OCI-LY1 (cell line): Measurements from ENCODE around the gene YTHDF2.

Source experiments
- H2AFZ ChIP-seq: fragments of 200-600 bp; sonication (generic), shearing (Covaris generic); 2 replicates; pipeline ENCODE4 v1.6.0; 2014; ENCODE audit warnings: antibody characterized with exemption, mild to moderate bottlenecking, low read length
- H3F3A ChIP-seq: fragments of 200-600 bp; sonication (generic), shearing (Covaris generic); 2 replicates; pipeline ENCODE4 v1.6.0; 2014; ENCODE audit warnings: mild to moderate bottlenecking, antibody characterized with exemption, low read length, moderate library complexity; ENCODE audit not compliant: insufficient read depth
- H3K27ac ChIP-seq: fragments of 200-600 bp; sonication (generic); 2 replicates; pipeline ENCODE4 v1.5.1; 2014; ENCODE audit warnings: low read length, mixed run types, mild to moderate bottlenecking, low read depth; ENCODE audit not compliant: poor library complexity, severe bottlenecking
- H3K27me3 ChIP-seq: fragments of 200-600 bp; sonication (generic); 2 replicates; pipeline ENCODE4 v1.6.0; 2014; ENCODE audit warnings: antibody characterized with exemption, mild to moderate bottlenecking, low read length, moderate library complexity; ENCODE audit not compliant: insufficient read depth
- H3K36me3 ChIP-seq: fragments of 200-600 bp; sonication (generic); 2 replicates; pipeline ENCODE4 v1.6.1; 2014; ENCODE audit warnings: mild to moderate bottlenecking, antibody characterized with exemption, low read length, moderate library complexity, mixed read lengths; ENCODE audit not compliant: insufficient read depth
- H3K4me1 ChIP-seq: fragments of 200-600 bp; sonication (generic); 2 replicates; pipeline ENCODE4 v1.5.1; 2014; ENCODE audit warnings: mild to moderate bottlenecking, low read length, moderate library complexity; ENCODE audit not compliant: insufficient read depth, severe bottlenecking
- H3K4me2 ChIP-seq: fragments of 200-600 bp; sonication (generic), shearing (Covaris generic); 2 replicates; pipeline ENCODE4 v1.6.1; 2014; ENCODE audit warnings: low read length
- H3K4me3 ChIP-seq: fragments of 200-600 bp; sonication (generic); 2 replicates; pipeline ENCODE4 v1.5.1; 2014; ENCODE audit warnings: low read length, low read depth, mild to moderate bottlenecking, mixed read lengths; ENCODE audit not compliant: poor library complexity, severe bottlenecking
- H3K79me2 ChIP-seq: fragments of 200-600 bp; shearing (Covaris generic); 2 replicates; pipeline ENCODE4 v1.6.1; 2016; ENCODE audit warnings: mixed run types, low read length, mixed read lengths; ENCODE audit not compliant: insufficient read depth
- H3K9ac ChIP-seq: fragments of 200-600 bp; sonication (generic), shearing (Covaris generic); 2 replicates; pipeline ENCODE4 v1.6.1; 2014; ENCODE audit warnings: mild to moderate bottlenecking, low read length, mixed read lengths
- H3K9me2 ChIP-seq: fragments of 200-600 bp; sonication (generic), shearing (Covaris generic); 2 replicates; pipeline ENCODE4 v1.6.1; 2014; ENCODE audit warnings: low read depth, mild to moderate bottlenecking, low read length, mixed read lengths
- H3K9me3 ChIP-seq: fragments of 200-600 bp; shearing (Covaris generic); 2 replicates; pipeline ENCODE4 v1.6.1; 2014; ENCODE audit warnings: low read length, mixed read lengths
- H4K20me1 ChIP-seq: fragments of 200-600 bp; sonication (generic), shearing (Covaris generic); 2 replicates; pipeline ENCODE4 v1.6.0; 2016; ENCODE audit warnings: mild to moderate bottlenecking, low read length; ENCODE audit not compliant: insufficient read depth
- EZH2 ChIP-seq: fragments of 200-600 bp; sonication (generic), shearing (Covaris generic); IDR thresholded peaks from 2 replicates; pipeline ENCODE4 v1.8.0; 2017; ENCODE audit warnings: borderline replicate concordance, mixed run types, mild to moderate bottlenecking, antibody characterized with exemption, low read length, moderate library complexity, mixed read lengths
- TF ChIP-seq, protein P1 (sequence below): fragments of 200-600 bp; sonication (generic), shearing (Covaris generic); IDR thresholded peaks from 2 replicates; pipeline ENCODE4 v1.5.1; 2017; ENCODE audit warnings: mild to moderate bottlenecking, antibody characterized with exemption, low read length, moderate library complexity, mixed read lengths

YTHDF2 gene

DNA sequence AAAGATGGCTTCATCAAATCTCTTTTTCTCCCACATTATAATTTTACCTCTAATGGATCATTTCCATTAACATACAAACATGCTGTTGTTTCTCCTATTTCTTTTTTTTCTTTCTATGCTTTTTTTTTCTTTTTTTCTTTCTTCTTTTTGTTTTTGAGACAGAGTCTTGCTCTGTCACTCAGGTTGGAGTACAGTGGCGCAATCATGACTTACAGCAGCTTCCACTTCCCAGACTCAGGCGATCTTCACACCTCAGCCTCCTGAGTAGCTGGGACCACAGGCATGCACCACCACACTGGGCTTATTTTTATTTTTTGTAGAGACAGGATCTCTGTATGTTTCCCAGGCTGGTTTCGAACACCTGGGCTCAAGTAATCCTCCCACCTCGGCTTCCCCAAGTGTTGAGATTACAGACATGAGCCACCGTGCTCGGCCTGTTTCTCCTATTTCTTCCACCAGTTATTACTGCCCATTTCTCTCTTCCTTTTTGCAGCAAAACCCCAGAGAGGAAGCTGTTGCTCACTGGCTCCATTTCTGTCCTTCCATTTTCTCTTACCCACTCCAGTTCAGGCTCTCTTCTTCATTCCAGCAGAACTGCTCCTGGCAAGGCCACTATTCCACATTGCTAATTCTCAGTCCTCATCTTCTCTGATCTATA, 43.1 kb downstream of the YTHDF2 start:
- no peaks in the 10 kb centered on the region for H3K4me1 ChIP-seq
- no peaks in the 10 kb centered on the region for H4K20me1 ChIP-seq
- H3K9me3 ChIP-seq = no peaks in the 10 kb centered on the region
- no peak overlapping the region for H3K27ac ChIP-seq
- H3K4me3 ChIP-seq = no peak overlapping the region
- TF ChIP-seq, protein P1, sequence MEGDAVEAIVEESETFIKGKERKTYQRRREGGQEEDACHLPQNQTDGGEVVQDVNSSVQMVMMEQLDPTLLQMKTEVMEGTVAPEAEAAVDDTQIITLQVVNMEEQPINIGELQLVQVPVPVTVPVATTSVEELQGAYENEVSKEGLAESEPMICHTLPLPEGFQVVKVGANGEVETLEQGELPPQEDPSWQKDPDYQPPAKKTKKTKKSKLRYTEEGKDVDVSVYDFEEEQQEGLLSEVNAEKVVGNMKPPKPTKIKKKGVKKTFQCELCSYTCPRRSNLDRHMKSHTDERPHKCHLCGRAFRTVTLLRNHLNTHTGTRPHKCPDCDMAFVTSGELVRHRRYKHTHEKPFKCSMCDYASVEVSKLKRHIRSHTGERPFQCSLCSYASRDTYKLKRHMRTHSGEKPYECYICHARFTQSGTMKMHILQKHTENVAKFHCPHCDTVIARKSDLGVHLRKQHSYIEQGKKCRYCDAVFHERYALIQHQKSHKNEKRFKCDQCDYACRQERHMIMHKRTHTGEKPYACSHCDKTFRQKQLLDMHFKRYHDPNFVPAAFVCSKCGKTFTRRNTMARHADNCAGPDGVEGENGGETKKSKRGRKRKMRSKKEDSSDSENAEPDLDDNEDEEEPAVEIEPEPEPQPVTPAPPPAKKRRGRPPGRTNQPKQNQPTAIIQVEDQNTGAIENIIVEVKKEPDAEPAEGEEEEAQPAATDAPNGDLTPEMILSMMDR = no peak
- TF ChIP-seq EZH2 = no peak
- no peaks in the 10 kb centered on the region for H3K9me2 ChIP-seq
- H2AFZ ChIP-seq = no peak overlapping the region
- H3F3A ChIP-seq = no peaks in the 10 kb centered on the region; the same call in 1 of the 2 replicates
- no peaks in the 10 kb centered on the region for H3K36me3 ChIP-seq
- H3K4me2 ChIP-seq = no peak overlapping the region
- no peaks in the 10 kb centered on the region for H3K27me3 ChIP-seq
- no peak overlapping the region for H3K9ac ChIP-seq
- H3K79me2 ChIP-seq = no peaks in the 10 kb centered on the region

DNA sequence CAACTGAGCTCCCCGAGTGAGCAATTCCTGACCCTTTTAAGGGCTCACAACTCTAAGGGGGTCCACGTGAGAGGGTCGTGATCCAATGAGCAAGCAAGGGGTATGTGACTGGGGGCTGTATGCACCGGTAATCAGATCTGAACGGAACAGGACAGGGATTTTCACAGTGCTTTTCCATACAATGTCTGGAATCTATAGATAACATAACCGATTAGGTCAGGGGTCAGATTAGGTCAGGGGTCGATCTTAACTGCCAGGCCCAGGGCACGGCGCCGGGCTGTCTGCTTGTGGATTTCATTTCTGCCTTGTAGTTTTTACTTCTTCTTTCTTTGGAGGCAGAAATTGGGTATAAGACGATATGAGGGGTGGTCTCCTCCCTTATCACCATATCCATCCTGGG, 44.6 kb downstream of the YTHDF2 start:
- Histone ChIP-seq H3K4me3 (no peak overlapping the region), H3K27ac (no peak overlapping the region), H3K4me1 (peaks cover 5% of the 10 kb centered on the region), H3K9me2 (no peaks in the 10 kb centered on the region), H3K27me3 (no peaks in the 10 kb centered on the region), H3K79me2 (no peaks in the 10 kb centered on the region), H4K20me1 (no peaks in the 10 kb centered on the region), H2AFZ (no peak overlapping the region), H3K9ac (no peak overlapping the region), H3K9me3 (no peaks in the 10 kb centered on the region), H3K4me2 (no peak overlapping the region), H3K36me3 (no peaks in the 10 kb centered on the region), H3F3A (no peaks in the 10 kb centered on the region)
- TF ChIP-seq, protein P1 = no peak
- no peak for TF ChIP-seq EZH2

DNA sequence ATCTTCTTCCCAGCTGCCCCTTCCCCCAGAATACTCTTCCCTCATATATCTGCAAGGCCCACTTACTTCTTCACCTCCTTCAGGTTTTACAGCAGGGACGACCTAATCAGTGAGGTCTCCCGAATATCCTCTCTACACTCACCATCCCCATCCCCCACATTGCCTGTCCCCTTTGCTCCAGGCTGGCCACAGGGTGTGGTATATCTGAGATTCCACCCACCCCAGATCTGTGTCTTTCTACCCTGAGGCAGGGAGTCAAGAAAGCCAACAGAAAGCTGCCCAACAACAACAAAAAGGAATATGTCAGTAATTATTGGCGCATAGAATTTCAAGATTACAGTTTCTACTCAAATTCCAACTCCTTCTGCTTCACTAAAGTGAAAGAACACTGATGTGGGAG, 45.3 kb downstream of the YTHDF2 start:
- no peaks in the 10 kb centered on the region for H3K9me2 ChIP-seq
- H3K27me3 ChIP-seq = no peaks in the 10 kb centered on the region
- H3K36me3 ChIP-seq = no peaks in the 10 kb centered on the region
- no peak overlapping the region for H3K9ac ChIP-seq
- H3F3A ChIP-seq = no peaks in the 10 kb centered on the region
- TF ChIP-seq, protein P1 = no peak
- TF ChIP-seq EZH2 = no peak
- peaks cover 5% of the 10 kb centered on the region for H3K4me1 ChIP-seq
- no peak overlapping the region for H2AFZ ChIP-seq
- no peaks in the 10 kb centered on the region for H4K20me1 ChIP-seq
- H3K79me2 ChIP-seq = no peaks in the 10 kb centered on the region
- no peak overlapping the region for H3K4me2 ChIP-seq
- no peak overlapping the region for H3K27ac ChIP-seq
- no peaks in the 10 kb centered on the region for H3K9me3 ChIP-seq
- H3K4me3 ChIP-seq = no peak overlapping the region
